ENCODE results near the gene TRERF1.

DNA sequence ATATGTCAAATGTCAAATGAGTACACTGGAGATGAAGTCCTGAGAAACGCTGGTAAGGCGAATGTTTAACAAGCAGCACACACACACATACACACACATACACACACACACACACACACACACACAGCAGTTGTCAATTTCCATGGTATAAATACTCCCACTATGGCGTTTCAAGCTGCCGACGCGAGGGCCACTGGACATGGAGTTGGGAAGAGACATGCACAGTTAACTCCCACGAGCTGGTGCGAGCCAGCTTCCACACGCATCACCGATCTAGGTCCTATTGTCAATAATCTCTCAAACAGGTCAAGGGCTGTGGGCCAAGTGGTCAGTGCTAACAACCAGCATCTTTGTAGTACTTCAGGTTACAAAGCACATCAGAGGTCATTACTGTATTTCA lies 58.9 kb downstream of the TRERF1 start:
- TF ChIP-seq POLR2A (IDR thresholded peaks at IDR 0.05), result no peak
- TF ChIP-seq, protein P1, sequence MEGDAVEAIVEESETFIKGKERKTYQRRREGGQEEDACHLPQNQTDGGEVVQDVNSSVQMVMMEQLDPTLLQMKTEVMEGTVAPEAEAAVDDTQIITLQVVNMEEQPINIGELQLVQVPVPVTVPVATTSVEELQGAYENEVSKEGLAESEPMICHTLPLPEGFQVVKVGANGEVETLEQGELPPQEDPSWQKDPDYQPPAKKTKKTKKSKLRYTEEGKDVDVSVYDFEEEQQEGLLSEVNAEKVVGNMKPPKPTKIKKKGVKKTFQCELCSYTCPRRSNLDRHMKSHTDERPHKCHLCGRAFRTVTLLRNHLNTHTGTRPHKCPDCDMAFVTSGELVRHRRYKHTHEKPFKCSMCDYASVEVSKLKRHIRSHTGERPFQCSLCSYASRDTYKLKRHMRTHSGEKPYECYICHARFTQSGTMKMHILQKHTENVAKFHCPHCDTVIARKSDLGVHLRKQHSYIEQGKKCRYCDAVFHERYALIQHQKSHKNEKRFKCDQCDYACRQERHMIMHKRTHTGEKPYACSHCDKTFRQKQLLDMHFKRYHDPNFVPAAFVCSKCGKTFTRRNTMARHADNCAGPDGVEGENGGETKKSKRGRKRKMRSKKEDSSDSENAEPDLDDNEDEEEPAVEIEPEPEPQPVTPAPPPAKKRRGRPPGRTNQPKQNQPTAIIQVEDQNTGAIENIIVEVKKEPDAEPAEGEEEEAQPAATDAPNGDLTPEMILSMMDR (IDR thresholded peaks at IDR 0.05), result no peak
